Renal cortical epithelial cell (primary cell): ENCODE results near the gene ABCF1. TPM values are rescaled to one million over a fixed set of nuclear protein-coding genes. Genes with fewer than 3 reads are reported as not detected.
"Not testable (repeated sequence)": the region's sequence is repeated elsewhere in the genome, so short reads cannot be mapped to it uniquely, and the experiment has no call there.

Experiments
- DNase-seq: peaks from one replicate; pipeline ENCODE4 v3.0.0-alpha.2; 2011; ENCODE audit warnings: low read depth
- total RNA-seq: library from RNA; depleted of rRNA; stranded (reverse); fragments of >200 nt; gene quantifications from 2 replicates; pipeline ENCODE4 v1.2.3, GENCODE V29; 2014

Gene ABCF1
- total RNA-seq: 40.1 and 77.8 TPM in 2 replicates

DNA sequence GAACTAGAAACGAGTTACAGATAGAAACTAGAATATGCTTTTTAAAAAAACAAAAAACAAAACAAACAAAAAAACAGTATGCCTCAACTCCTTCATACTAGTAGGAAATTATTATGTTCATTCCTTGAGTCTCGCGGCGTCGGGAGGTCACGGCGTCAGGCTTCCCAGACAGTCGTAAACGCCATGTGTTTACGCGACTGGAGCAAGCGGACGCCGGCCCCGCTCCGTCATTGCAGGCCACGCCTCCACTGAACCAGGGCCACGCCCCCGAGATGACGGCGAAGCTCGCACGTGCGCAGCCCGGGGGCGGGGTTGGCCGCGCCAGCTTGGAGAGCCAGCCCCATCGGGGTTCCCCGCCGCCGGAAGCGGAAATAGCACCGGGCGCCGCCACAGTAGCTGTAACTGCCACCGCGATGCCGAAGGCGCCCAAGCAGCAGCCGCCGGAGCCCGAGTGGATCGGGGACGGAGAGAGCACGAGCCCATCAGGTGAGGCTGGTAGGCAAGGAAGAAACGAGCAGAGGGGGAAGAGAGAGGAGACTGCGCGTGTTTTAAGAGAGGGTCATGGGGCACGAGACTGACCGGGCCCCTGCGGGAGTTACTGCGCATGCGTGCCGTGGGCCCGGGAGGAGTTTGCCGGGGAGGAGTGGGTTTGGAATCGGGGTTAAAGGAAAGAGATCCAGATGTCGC, at the start of gene ABCF1:
TSS of gene ABCF1 (plus strand) at position 368 of the 687 bp plus-strand sequence. CDS start at position 414, 46 bp downstream.
- peak; percentile 88 for DNase-seq

DNA sequence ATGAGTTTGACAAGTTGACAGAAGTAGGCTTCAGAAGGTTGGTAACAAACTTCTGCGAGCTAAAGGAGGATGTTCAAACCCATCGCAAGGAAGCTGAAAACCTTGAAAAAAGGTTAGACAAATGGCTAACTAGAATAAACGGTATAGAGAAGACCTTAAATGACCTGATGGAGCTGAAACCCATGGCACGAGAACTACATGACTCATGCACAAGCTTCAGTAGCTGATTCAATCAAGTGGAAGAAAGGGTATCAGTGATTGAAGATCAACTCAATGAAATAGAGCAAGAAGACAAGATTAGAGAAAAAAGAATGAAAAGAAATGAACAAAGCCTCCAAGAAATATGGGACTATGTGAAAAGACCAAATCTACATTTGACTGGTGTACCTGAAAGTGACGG, 49.3 kb upstream of the ABCF1 start:
- peak; percentile 45 for DNase-seq

DNA sequence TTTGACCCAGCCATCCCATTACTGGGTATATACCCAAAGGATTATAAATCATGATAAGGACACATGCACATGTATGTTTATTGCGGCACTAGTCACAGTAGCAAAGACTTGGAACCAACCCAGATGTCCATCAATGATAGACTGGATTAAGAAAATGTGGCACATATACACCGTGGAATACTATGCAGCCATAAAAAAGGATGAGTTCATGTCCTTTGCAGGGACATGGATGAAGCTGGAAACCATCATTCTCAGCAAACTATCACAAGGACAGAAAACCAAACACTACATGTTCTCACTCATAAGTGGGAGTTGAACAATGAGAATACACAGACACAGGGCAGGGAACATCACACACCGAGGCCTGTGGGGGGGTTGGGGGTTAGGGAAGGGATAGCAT, 44.8 kb upstream of the ABCF1 start:
- not testable (repeated sequence) for DNase-seq

DNA sequence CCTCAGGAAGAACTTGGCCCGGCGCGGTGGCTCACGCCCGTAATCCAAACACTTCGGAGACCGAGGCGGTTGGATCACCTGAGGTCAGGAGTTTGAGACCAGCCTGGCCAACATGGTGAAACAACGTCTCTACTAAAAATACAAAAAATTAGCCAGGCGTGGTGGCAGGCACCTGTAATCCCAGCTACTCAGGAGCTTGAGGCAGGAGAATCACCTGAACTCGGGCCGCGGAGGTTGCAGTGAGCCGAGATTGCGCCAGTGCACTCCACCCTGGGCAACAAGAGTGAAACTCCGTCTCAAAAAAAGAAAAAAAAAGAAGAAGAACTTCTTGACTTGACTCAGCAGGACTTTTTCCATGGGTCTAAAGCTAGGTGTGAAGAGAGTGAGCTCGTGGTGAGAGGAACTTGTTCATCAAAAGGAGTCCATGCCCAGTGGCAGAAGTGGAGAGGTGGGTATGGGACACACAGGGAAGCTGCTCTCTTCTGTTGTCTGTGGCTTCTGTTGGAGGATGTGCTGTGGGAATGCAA, 41.8 kb upstream of the ABCF1 start:
- DNase-seq: not testable (repeated sequence)

DNA sequence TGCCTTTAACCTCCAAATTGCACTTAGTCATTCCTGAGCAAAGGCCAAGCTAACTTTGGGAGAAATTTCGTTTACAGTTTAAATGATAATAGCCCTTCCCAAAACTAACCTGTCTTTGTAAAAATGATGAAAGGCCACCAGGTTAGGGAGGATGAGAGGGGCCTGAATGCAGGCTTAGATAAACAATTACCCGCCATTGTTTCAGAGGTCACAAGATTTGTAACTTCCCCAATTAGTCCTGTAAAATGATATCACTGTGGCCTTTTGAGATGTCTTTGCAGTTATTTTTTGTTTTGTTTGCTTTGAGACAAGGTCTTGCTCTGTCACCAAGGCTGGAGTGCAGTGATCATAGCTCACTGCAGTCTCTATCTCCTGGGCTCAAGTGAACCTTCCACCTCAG, 41.2 kb upstream of the ABCF1 start:
- no peak for DNase-seq

DNA sequence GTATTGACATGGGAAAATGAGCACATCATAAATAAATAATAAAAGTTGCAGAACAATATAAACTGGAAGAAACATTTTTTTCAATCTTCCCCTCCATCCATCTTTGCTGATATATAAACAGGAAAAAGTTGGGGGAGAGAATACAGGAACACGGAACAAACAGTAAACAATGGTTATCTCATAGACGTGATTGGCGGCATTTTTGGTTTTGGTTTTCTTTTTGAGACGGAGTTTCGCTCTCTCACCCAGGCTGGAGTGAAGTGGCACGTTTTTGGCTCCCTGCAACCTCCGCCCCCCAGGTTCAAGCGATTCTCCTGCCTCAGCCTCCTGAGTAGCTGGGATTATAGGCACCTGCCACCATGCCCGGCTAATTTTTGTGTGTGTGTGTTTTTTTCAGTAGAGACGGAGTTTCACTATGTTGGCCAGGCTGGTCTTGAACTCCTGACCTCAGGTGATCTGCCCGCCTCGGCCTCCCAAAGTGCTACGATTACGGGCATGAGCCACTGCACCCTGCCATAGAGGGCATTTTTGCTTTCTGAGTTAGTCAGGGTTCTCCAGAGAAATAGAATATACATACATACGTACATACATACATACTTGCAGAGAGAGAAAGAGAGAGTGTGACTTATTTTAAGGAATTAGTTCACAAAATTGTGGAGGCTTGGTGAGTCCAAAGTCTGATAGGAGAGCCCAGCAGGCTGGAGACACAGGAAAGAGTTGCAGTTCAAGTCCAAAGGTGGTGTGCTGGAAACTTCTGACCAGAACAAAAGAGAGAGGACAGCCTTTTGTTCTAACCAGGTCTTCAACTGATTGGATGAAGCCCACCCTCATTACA, 37.6 kb upstream of the ABCF1 start:
- DNase-seq: no peak

DNA sequence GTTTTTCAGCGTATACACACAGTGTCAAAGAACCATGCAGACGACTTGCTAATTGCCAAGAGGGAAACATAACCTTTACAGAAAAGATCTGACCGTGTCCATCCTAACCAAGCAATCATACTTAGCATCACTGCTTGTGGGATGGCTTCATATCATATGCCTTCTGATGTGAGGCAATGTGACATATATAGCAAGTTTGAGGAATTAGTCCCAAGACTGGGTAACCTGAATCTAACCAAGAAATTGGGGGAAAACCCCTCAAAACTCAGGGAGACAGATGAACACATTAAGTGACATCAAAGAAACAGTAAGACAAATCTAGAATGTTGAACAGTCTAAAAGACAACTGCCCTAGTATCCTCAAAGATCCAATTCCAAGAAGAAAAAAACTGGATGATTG, 33.3 kb upstream of the ABCF1 start:
- no peak for DNase-seq

DNA sequence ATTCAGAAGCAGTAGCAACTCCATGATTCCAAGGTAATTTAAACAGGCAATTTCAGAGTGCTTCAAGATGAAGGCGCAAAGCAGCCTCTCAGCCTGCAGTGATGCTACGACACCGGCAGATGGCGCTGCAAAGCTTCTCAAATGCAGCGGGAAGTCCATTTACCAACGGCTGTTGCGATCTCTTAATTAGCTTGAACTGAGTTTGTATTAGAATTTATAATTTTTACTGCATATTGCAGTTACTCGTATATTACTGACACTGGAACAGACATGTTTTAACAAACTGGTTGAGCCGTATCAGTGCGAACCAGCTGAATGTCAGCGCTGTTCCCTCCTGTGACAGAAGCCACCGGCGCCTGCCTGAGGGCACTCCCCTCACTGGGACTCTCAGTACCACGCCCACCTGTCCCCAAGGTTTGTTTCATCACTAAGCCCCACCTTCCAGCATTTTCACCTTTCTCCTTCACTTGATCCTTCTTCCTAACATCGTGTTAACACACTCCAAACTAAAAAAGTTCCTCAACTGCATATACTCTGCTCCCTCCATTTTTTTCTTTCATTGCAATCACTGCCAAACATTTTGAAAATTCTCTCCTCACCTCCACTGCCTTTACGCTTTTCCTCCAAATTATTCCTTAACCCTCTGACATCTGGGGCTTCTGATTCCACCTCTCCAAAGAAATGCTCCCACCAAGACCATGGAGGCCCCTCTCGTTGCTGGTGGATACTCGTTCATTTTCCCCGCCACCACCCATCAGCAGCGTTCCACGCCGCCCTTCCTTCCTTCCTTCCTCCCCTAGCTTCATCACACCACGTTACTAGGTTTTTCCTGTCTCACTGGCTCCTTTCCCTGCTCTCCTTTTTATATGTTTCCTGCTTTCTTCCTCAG, 29.5 kb upstream of the ABCF1 start:
- DNase-seq: peak; percentile 86

DNA sequence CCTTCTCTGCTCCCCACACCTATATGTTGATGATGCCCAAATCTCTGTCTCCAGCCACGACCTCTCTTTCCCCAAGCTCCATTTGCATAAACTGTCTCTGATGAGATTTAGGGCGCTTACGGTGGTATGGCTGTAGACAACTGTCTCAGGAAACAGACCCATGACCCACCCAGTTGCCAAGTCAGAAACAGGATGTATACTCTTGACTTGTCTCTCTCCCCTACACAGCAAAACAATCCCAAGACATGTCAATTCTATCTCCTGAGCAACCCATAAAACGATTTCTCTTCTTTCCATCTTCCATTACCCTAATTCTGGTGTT, 28.9 kb upstream of the ABCF1 start:
- no peak for DNase-seq

DNA sequence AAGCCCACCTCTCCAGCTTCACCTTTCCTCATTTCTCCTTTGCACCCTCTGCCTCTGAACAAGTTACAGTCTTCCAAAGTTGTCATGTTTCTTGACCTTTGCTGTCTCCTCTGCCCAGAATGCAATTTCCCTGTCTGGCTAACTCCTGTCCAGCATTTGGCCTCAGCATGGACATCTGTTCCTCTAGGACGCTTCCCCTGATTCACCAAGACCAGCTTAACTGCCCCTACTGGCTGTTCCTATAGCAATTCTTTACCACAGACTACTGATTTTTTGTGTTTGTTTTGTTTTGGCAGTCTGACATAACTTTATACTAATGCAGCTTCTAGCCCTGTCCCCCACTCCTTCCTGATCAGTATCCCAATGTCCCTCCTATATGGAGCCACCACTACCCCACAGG, 28.3 kb upstream of the ABCF1 start:
- DNase-seq: no peak

DNA sequence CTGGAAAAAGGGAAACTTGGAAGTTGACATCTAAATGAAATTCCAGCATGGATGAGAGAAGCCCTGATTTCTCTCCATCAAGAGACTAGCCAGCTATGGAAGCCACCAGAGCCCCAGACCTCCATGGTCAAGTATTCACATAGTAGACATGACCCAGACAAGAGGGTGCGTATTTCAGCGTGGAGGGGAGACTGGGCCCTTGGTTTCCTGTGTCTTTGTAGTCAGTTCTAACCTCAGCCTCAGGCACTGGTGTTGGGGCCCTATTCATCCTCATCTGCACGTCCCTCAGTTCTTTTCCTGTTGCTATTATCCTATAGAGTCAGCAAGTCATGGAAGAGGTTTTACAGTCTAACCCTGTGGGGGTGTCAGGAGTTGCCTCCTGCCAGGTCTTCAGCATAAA, 27.4 kb upstream of the ABCF1 start:
- no peak for DNase-seq

DNA sequence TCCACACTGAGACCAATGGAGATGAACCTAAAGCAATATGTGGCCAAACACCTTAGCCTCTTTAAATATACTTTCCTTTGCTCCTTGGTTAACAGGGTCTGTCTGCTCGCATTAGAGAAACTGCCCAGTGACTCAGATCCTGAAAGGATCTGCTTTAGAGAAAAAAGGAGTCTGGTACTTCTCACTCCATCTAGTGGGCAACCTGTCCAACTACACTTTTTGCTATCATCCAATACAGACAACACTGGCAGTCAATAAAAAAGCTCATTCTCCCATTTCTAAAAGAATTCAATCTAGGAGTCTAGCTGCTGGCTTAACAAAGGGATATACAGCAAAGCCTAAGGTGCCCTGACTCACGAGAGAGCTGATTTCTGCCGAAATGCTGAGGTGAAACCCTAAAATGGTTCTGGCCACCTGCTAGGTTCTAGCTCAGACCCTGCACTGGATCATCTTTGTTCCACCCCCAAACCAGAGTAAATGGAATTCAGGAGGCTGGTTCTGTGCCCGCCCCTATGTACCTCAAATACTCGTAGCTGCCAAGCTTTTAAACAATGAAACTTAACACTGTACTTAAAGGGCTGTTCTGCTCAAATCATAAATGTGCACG, 26.5 kb upstream of the ABCF1 start:
- peak; percentile 79 for DNase-seq

DNA sequence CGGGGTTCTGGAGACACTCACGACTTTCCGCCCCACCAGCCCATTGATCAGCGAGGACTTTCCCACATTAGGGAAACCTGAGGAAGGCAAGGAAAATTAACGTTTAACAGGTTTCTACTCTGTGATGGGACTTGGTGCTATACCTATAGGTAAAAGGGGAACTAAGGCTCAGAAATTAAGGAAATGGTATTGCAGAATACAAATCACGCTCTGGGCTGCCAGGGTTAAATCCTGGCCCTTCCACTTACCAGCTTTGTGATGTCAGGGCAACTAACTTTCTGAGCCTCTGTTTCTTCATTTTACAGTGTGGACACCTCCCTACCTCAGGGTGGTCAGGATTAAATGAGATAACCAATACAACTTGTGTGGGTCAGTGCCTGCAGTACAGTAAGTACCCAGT, 23.8 kb upstream of the ABCF1 start:
- DNase-seq: no peak

DNA sequence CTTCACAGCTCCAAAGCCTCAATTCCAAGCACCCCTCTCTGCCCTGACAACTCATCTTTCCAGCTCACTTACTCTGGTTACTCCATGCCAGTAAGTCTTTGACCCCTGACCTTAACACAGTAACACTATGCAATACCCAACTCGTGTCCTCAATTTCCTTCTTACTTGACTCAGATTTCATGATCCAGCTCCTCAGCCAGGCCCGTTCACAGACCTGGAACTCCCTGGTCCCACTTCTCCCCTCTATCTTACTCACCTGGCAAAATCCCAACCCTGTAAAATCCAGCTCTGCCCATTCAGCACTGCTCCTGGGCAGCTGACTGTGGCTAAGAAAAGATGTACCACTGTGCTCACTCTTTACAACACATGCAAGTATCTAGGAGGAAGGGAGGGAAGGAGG, 22.9 kb upstream of the ABCF1 start:
- peak; percentile 95 for DNase-seq

DNA sequence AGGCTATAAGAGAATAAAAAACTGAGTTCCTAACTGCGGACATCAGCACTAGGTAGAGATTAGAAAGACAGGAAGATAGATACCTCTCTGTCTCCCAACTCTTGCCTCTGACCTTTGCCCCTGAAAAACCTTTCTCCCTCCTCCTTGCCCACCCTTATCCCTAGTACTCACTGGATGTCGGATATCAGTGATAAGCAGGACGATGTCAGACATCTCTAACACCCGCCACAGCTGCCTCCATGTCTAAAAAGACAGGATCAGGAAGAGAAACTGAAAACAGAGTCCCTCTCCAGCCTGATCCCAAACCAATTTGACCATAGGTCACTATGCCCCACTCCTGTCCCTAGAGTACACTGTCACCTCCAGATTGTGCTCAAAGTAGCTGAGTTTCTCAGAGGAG, 16.8 kb upstream of the ABCF1 start:
- DNase-seq: no peak

DNA sequence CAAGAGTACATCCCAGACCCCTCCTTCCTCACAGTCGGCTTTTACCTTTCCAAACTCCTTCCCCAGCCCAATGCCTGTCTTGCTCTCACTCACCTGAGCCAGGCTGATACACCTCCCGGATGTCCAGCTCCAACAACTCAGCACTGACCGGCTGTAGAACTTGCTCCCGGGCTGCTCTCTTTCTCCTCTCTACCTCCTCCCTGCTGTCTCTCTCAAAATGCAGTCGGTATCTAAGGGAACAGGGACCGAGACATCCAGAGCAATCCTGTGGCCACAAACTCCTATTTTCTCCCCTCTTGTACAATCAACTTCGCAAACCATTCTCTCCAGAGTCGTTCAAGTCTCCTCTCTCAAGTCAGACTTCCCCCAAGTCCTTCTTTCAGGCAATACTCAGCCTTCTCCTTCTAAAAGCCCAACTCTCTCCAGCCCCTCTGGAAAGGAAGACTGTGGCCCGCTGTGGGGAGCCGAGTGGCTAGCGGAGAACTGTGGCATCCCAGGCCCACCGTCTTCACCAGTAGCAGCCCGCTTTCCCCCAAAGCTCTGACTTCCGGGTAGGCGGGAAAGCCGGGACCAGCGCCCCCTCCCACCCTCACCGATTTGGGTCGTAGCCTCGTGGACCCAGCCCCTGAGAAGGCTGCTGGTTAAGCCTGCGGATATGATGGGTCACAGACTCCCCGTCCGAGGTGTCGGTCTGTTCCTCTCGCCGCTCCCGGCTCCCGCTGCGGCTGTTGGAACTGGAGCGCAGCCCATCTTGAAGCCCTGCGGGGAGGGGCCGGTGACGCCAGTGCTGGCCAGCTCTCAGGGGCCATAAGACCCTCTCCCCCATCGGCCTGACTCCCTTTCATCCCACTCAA, 16.1 kb upstream of the ABCF1 start:
- DNase-seq: no peak

DNA sequence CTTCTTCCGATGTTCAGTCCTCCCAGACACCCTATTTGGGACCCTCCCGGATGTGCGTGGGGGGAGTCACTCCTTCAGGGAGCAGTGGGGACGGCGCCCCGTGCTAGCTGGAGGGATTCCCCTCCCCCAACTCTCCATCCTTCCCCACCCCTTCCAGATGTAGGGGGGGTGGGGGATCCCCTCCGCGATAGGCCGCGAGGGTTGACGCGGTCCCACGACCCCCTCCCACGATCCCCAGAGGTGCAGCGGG, 15.5 kb upstream of the ABCF1 start:
- DNase-seq: no peak

DNA sequence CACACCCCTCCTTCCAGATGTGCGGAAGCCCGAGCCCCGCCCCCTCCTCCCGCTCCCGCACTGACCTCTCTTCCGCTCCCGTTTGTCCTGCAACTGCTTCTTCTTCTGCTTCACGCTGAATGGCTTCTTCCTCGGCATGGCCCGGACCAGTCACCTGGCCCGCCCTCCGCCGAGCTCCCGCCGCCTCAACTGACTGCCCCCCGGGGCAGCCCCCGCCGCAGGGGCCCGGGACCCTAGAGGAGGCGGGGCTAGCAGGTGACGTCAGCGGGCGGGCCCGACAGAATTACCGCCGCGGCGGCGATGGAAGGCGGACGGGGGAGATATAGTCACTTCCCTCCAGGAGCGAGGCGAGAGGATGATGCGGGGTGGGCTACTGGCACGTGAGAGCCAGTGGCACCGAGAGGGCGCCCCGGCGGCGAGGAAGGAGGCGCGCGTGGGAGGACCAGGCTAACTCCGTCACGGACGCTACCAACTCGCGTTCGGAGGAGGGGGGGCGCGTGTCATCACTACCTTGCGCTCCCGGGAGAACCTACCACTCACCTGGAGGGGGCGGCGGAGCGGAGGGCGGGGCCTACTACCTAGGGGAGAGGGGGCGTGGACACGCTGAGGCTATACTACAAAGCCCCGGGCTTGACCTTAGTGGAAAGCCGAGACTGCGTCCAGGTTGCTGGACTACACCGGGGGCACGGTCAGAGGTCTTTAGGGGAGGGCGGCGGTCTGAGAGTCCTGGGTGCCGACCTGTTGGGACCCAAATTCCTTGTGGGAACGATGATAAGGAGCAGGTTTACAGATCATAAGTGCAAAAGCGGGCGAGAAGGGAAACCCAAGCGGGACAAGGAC, 15.0 kb upstream of the ABCF1 start, which contains the start of gene GNL1:
TSS of gene GNL1 (minus strand) at position 424 of the 840 bp plus-strand sequence. CDS start at position 138, 286 bp downstream.
- peak; percentile 81 for DNase-seq

DNA sequence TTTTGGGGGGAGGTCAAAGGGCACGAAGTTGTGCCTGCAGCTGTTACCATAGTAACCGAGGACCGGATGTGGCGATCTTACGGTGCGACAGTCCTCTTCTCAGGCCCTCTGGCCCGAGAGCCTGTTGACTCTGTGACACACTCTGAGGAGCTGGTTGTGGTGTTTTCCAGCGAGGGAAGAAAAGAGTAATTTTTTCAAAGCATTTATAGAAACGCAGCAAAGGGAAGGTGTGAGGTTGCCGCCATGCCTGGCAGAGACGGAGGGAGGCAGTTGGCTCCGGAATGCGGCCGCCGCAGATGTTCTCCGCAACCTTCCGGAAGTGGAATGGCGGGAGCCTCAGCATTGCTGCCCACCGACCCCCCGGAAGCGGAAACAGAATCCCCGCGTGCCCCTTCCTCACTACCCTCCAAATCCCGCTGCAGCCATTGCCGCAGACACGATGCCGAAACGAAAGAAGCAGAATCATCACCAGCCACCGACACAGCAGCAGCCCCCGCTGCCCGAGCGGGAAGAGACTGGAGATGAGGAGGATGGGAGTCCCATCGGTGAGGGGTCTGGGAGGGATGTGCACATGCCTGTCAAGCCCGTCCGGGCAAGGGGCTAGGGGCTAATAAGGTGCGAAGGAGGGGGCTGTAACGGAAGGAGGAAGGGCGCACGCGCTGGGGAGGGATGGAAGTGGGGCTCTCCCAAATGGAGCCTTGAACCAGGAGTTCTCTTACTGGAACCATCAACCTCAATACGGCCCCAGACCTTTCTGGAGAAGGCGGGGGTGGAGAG, 14.1 kb upstream of the ABCF1 start, which contains the start of gene PRR3:
TSS of gene PRR3 (plus strand) at position 390 of the 777 bp plus-strand sequence. CDS start at position 440, 50 bp downstream.
- DNase-seq: peak; percentile 87
